Mesothelial cell of epicardium (in vitro differentiated cells): ENCODE data around the gene DOCK8. TPM values are rescaled to one million over a fixed set of nuclear protein-coding genes. Genes with fewer than 3 reads are reported as not detected.
A peak's percentile ranks its signal among the peaks of the same experiment; 100 is the strongest.

Experiments used
- DNase-seq, 2 experiments: peaks; one replicate each; pipeline ENCODE4 v3.0.0; 2021; ENCODE audit warnings: low spot score in 2 of 2; ENCODE audit not compliant: unreplicated experiment in 2 of 2
- H3K27ac Mint-ChIP-seq: 2 replicates; pipeline ENCODE4 v1.8.0; 2021; ENCODE audit warnings: mixed read lengths
- H3K27me3 Mint-ChIP-seq: 2 replicates; pipeline ENCODE4 v1.8.0; 2021; ENCODE audit warnings: low read depth, mixed read lengths
- H3K36me3 Mint-ChIP-seq: 2 replicates; pipeline ENCODE4 v1.8.0; 2021; ENCODE audit warnings: mixed read lengths
- H3K4me1 Mint-ChIP-seq: 2 replicates; pipeline ENCODE4 v1.8.0; 2021; ENCODE audit warnings: mixed read lengths
- H3K4me3 Mint-ChIP-seq: 2 replicates; pipeline ENCODE4 v1.8.0; 2021; ENCODE audit warnings: mild to moderate bottlenecking, moderate library complexity, mixed read lengths
- H3K9me3 Mint-ChIP-seq: 2 replicates; pipeline ENCODE4 v1.8.0; 2021; ENCODE audit warnings: mixed read lengths
- total RNA-seq: library from RNA; stranded (reverse); gene quantifications from 3 replicates; pipeline ENCODE4 v1.2.1, GENCODE V29; 2021
- TF ChIP-seq, protein P1 (sequence below): fragments of 200-600 bp; sonication (generic); IDR thresholded peaks from one replicate; pipeline ENCODE4 v1.5.0; 2021; ENCODE audit warnings: antibody characterized with exemption; ENCODE audit not compliant: unreplicated experiment

The DOCK8 gene
- total RNA-seq, 1 donor from 2014 or later = 8.9 TPM

DNA sequence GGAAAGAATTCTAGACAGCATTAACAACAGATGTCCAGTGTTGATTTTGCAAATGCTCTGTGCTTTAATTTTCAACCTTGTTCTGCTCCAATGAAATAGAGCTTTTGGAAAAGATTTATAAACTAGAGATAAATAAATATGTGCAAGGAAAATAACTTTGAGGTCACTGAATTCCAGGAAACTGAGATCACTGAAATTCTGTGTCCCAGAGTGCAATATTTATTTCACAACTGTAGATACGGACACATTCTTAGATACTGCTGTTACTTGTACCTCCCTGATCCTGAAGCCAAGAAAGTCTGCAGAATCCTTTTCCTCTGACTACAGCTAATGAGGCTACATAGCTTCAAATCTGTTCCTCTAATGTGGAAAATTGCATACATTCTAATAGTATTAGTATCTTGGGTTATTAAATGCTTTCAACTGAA is 222.9 kb downstream of the DOCK8 start:
- Mint-ChIP-seq H3K4me1 (peaks cover 19% of the 10 kb centered on the region), H3K36me3 (peaks cover 18% of the 10 kb centered on the region), H3K4me3 (no peak overlapping the region), H3K27ac (peak overlapping the region; percentile 92), H3K9me3 (no peaks in the 10 kb centered on the region), H3K27me3 (no peaks in the 10 kb centered on the region)
- TF ChIP-seq, protein P1, sequence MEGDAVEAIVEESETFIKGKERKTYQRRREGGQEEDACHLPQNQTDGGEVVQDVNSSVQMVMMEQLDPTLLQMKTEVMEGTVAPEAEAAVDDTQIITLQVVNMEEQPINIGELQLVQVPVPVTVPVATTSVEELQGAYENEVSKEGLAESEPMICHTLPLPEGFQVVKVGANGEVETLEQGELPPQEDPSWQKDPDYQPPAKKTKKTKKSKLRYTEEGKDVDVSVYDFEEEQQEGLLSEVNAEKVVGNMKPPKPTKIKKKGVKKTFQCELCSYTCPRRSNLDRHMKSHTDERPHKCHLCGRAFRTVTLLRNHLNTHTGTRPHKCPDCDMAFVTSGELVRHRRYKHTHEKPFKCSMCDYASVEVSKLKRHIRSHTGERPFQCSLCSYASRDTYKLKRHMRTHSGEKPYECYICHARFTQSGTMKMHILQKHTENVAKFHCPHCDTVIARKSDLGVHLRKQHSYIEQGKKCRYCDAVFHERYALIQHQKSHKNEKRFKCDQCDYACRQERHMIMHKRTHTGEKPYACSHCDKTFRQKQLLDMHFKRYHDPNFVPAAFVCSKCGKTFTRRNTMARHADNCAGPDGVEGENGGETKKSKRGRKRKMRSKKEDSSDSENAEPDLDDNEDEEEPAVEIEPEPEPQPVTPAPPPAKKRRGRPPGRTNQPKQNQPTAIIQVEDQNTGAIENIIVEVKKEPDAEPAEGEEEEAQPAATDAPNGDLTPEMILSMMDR = no peak
- DNase-seq = no peak

DNA sequence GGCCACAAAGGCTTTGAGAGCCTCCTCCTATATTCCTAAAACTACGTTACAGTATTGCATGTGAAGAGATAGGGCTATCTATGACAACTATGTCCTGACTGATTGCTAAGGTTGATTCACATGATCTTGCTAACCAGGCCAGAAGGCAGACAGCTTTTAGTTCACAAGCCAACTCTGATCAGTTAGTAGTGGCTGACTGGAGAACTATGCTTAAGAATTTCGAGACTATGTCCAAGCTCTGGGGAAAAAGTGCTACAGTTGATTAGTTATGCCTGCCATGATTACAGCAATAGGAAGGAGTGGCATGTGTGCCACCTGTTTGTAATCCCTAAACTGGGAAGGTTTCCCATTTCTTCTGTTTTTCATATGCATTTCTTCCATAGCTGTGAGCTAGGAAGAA is 223.4 kb downstream of the DOCK8 start:
- no peak for DNase-seq
- peak overlapping the region; percentile 92 for H3K27ac Mint-ChIP-seq
- peaks cover 13% of the 10 kb centered on the region for H3K36me3 Mint-ChIP-seq
- TF ChIP-seq, protein P1 = no peak
- H3K4me3 Mint-ChIP-seq = no peak overlapping the region
- peaks cover 19% of the 10 kb centered on the region for H3K4me1 Mint-ChIP-seq
- H3K9me3 Mint-ChIP-seq = no peaks in the 10 kb centered on the region
- no peaks in the 10 kb centered on the region for H3K27me3 Mint-ChIP-seq

DNA sequence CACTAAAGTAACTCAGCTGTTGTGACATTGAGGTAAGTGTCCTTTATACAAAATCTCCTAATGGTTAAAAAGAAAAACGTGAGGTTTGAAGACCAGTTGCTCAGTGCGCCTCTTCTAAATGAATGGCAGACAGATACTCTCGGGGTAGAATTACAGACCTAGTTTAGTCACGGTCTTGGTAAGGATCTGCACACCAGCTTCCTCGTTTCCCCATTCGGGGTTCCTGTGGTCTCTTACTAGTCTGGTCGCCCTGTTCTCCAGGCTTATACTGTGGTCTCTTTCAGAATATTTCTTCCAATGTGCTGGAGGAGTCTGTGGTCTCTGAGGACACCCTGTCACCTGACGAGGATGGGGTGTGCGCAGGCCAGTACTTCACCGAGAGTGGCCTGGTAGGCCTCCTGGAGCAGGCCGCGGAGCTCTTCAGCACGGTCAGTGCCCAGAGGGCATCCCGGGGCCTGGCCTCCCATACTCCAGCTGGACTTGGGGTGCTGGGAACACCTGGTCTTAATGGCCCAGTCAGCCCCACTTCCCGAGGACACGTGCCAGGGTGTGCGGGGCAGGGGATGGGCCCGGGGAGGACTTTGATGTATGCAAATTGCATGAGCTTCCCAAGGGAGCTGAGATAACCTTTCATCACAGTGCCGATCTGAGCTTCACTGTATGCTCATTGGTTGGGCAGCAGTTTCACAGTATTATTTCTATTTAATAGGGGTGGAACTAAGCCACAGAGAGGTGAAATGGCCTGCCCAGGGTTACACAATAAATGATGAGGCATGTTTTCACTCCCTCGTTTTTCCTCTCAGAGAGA is 224.5 kb downstream of the DOCK8 start:
- H3K36me3 Mint-ChIP-seq = peaks cover 17% of the 10 kb centered on the region
- no peaks in the 10 kb centered on the region for H3K27me3 Mint-ChIP-seq
- H3K4me1 Mint-ChIP-seq = peaks cover 19% of the 10 kb centered on the region
- H3K27ac Mint-ChIP-seq = peak overlapping the region; percentile 92
- DNase-seq = no peak
- H3K9me3 Mint-ChIP-seq = no peaks in the 10 kb centered on the region
- TF ChIP-seq, protein P1 = no peak
- H3K4me3 Mint-ChIP-seq = no peak overlapping the region

DNA sequence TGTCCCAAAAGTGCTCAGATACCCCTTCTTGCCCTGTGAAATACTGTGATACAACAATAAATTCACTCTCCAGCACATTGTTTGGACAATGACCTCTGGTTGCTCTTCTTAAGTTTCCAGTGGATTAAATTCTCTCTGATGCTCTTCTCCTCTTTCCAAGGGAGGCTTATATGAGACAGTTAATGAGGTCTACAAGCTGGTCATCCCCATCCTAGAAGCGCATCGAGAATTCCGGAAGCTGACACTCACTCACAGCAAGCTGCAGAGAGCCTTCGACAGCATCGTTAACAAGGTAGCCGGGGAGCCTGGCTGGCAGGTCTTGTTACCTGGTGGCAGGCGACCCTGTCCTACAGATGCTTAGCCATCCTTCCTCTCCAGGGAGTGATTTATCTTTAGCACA is 226.5 kb downstream of the DOCK8 start:
- Mint-ChIP-seq H3K27ac (no peak overlapping the region), H3K36me3 (peaks cover 12% of the 10 kb centered on the region), H3K27me3 (no peaks in the 10 kb centered on the region), H3K9me3 (no peaks in the 10 kb centered on the region), H3K4me3 (no peak overlapping the region), H3K4me1 (peaks cover 31% of the 10 kb centered on the region)
- DNase-seq = no peak
- TF ChIP-seq, protein P1 = no peak

DNA sequence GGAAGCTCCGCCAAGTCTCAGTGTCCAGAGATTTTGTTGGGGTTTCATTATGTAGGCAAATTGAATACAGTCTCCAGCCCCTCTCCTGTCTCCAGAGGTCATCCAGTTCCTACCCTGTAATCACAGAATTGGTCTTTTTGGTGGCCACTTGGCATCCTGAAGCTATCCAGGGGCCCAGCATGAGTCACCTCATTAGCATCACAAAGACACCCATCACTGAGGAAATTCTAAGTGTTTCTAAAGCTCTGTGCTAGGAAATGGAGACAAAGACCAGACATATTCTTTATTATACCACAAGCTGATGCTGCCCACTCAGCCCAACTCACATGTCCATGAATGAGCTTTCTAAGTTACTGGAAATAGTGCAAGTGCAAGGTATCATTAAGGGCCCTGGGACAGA is 229.9 kb downstream of the DOCK8 start:
- H3K27me3 Mint-ChIP-seq = no peaks in the 10 kb centered on the region
- no peak for DNase-seq
- H3K36me3 Mint-ChIP-seq = peaks cover 27% of the 10 kb centered on the region
- H3K4me1 Mint-ChIP-seq = peaks cover 11% of the 10 kb centered on the region
- no peak overlapping the region for H3K4me3 Mint-ChIP-seq
- H3K27ac Mint-ChIP-seq = peak overlapping the region; percentile 85
- peaks cover 3% of the 10 kb centered on the region for H3K9me3 Mint-ChIP-seq
- TF ChIP-seq, protein P1 = no peak
